WI38 (cell line): ENCODE data around the gene COPS4.
"Not testable (repeated sequence)": the region's sequence is repeated elsewhere in the genome, so short reads cannot be mapped to it uniquely, and the experiment has no call there.

Experiments used
- H3K4me3 ChIP-seq: 2 replicates; pipeline ENCODE4 v1.5.1; 2011; ENCODE audit warnings: low read depth, mild to moderate bottlenecking, control low read depth, low read length
- TF ChIP-seq, protein P1 (sequence below): IDR thresholded peaks from 2 replicates; pipeline ENCODE4 v1.5.1; 2012; ENCODE audit warnings: low read depth, mild to moderate bottlenecking, control low read depth, low read length

The COPS4 gene

GRCh38 chr4:83034630-83035494 is at the start of gene COPS4:
Gene COPS4 (plus strand): TSS chr4:83035183. CDS start chr4:83035225, 42 bp downstream.
- TF ChIP-seq, protein P1, sequence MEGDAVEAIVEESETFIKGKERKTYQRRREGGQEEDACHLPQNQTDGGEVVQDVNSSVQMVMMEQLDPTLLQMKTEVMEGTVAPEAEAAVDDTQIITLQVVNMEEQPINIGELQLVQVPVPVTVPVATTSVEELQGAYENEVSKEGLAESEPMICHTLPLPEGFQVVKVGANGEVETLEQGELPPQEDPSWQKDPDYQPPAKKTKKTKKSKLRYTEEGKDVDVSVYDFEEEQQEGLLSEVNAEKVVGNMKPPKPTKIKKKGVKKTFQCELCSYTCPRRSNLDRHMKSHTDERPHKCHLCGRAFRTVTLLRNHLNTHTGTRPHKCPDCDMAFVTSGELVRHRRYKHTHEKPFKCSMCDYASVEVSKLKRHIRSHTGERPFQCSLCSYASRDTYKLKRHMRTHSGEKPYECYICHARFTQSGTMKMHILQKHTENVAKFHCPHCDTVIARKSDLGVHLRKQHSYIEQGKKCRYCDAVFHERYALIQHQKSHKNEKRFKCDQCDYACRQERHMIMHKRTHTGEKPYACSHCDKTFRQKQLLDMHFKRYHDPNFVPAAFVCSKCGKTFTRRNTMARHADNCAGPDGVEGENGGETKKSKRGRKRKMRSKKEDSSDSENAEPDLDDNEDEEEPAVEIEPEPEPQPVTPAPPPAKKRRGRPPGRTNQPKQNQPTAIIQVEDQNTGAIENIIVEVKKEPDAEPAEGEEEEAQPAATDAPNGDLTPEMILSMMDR = 0 out of 2 replicates have a peak, but pooled peaks have one; percentile 5
- H3K4me3 ChIP-seq = peak within 1 kb of the TSS; percentile 88

- not testable (repeated sequence) for H3K4me3 ChIP-seq
Measured at GRCh38 chr4:82987519-82987918, 47.5 kb upstream of the COPS4 start.

- TF ChIP-seq, protein P1 = no peak
- H3K4me3 ChIP-seq = no peak overlapping the region
Measured at GRCh38 chr4:82988323-82988832, 46.6 kb upstream of the COPS4 start.

GRCh38 chr4:82989575-82990429 is 45.2 kb upstream of the COPS4 start:
- TF ChIP-seq, protein P1 = no peak
- H3K4me3 ChIP-seq = peak overlapping the region; percentile 33; the same call in 1 of the 2 replicates

- H3K4me3 ChIP-seq = no peak overlapping the region
- TF ChIP-seq, protein P1 = no peak
Measured at GRCh38 chr4:82994834-82995233, 40.1 kb upstream of the COPS4 start.

DNA sequence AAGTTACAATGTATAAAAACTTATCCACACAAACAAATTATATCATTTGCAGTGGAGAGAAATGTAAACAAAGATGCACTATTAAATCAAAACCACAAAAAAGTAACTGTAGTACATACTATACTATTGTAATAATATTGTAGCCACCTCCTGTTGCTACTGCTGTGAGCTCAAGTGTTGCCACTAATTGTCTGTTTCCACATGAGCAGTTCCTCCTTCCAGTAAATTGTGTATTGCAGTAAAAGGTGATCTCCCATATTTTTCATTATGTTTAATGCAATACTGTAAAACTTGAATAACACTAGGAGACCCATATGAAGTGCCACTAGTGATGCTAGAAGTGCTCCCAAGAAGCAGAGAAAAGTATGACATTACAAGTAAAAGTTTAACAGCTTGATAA is 36.1 kb upstream of the COPS4 start:
- TF ChIP-seq, protein P1 = no peak

DNA sequence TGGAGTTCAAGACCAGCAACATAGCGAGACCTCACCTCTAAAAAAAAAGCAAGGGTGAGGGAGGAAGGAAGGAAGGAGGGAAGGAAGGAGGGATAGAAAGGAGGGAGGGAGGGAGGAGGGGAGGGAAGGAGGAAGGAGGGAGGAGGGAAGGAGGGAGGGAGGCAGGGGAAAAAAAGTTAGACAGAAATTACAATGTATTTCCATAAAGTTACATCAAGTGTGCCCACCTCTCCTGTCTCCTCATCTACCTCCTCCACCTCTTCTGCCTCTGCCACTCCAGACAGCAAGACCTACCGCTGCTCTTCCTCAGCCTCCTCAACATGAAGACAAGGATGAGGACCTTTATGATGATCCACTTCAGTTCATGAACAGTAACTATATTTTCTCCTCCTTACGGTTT is 32.7 kb upstream of the COPS4 start:
- H3K4me3 ChIP-seq = no peak overlapping the region

More for the DNA sequence above, 36.1 kb upstream of the COPS4 start:
- no peak overlapping the region for H3K4me3 ChIP-seq

DNA sequence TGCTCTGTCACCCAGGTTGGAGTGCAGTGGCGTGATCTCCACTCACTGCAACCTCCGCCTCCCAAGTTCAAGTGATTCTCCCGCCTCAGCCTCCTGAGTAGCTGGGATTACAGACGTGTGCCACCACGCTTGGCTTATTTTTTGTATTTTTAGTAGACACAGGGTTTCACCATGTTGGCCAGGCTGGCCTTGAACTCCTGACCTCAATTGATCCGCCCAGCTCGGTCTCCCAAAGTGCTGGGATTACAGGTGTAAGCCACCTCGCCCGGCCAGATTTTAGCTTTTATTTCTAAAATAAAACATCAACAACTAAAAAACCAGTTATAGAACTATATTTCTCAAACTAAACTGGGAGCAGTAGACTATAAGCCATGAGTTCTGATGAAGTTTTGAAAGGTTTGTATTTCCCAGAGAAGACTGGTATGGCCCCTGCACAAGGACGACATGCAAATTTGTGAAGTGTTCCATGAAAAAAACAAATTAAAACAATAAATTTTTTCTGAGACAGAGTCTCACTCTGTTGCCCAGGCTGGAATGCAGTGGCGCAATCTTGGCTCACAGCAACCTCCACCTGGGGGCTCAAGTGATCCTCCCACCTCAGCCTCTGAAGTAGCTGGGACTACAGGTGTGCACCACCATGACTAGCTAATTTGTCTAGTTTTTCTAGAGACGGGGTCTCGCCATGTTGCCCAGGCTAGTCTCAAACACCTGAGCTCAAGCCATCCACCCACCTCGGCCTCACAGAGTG is 31.8 kb upstream of the COPS4 start:
- H3K4me3 ChIP-seq = not testable (repeated sequence)

More for the DNA sequence above, 32.7 kb upstream of the COPS4 start:
- TF ChIP-seq, protein P1 = no peak
